GM20000 (cell line): ENCODE measurements around the gene LYSMD4.

Source experiments
- DNase-seq: peaks from one replicate; pipeline ENCODE4 v3.0.0; 2012; ENCODE audit warnings: low spot score
- CTCF ChIP-seq: IDR thresholded peaks from 2 replicates; pipeline ENCODE4 v1.5.1; 2012; ENCODE audit warnings: mild to moderate bottlenecking, control low read depth; ENCODE audit errors: extremely low read depth, missing control alignments

Gene LYSMD4

DNA sequence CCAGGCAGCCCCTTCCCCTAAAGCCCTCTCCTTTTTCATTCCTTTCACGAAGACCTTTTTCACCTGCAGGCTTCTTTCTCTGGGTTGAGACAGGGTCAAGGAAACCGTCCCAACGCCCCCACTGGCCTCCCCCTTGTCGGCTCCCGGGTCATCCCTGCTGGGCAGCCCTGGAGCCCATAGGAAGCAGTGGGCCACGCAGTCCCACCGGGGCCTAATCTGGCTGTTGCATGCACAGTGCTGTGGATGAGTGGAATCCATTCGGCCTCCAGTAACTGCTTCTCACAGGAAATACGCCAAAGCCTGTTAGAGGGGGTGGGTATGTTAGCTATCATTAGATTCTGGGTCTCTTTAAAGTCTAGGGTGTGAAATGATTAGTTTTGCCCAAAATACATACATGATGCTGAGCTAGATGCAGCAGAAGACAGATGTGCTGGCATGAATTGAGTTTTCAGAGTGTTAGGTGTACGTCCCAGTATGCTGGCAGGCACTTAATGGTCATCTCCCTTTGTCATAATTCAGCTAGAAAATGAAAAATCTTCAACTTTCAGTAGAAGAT is 16.6 kb downstream of the LYSMD4 start:
- no peak for TF ChIP-seq CTCF
- no peak for DNase-seq

- no peak for DNase-seq
- TF ChIP-seq CTCF, result no peak
Observed at GRCh38 chr15:99712415-99712814, 20.8 kb downstream of the LYSMD4 start.

GRCh38 chr15:99711625-99712024 is 21.6 kb downstream of the LYSMD4 start:
- TF ChIP-seq CTCF, result no peak

GRCh38 chr15:99709243-99709986 is 23.8 kb downstream of the LYSMD4 start:
- no peak for TF ChIP-seq CTCF
- no peak for DNase-seq

More at GRCh38 chr15:99711625-99712024, 21.6 kb downstream of the LYSMD4 start:
- DNase-seq, result no peak

DNA sequence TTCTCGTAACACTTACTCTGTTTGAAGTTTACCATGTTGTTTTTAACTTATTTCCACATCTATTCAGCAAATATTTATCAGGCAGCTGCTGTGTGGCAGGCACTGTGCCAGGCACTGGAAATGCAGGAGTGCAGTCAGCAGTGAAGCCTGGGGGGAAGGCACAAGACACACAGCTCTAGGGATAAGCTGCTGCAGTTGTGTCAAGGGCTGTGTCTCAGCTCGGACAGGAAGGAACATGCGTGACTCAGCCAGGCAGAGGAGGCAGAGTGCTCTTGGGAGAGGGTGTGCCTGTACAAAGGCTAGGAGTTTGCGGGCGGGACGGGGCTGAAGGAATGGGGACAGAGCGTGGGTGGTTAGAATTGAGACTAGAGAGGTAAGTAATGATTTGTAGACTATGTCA is 24.7 kb downstream of the LYSMD4 start:
- TF ChIP-seq CTCF, result no peak
- no peak for DNase-seq

GRCh38 chr15:99707473-99708270 is 25.6 kb downstream of the LYSMD4 start:
- TF ChIP-seq CTCF, result no peak
- peak; percentile 51 for DNase-seq
